Measurements from ENCODE around the gene NUTM2F. TPM values are rescaled to one million over a fixed set of nuclear protein-coding genes. Genes with fewer than 3 reads are reported as not detected.

NUTM2F gene
- total RNA-seq, 1 donor from 2014 or later, result not detected

Other genes with a start within 250 kb of the NUTM2F start
- 13.6 TPM for gene PTPDC1, start 244.2 kb downstream of the NUTM2F start, total RNA-seq
- gene ZNF169, start 69.3 kb downstream of the NUTM2F start, total RNA-seq, result 4.6 TPM
- not detected for gene PCAT7, start 226.4 kb upstream of the NUTM2F start, total RNA-seq